GM12801 (cell line): ENCODE data around the gene NFATC2.

Experiments
- CTCF ChIP-seq: IDR thresholded peaks from one replicate; pipeline ENCODE4 v1.5.1; 2011; ENCODE audit warnings: control low read depth; ENCODE audit not compliant: insufficient read length; ENCODE audit errors: extremely low read depth

Gene NFATC2

GRCh38 chr20:51503376-51503775 lies 39.1 kb downstream of the NFATC2 start:
- TF ChIP-seq CTCF: no peak

- no peak for TF ChIP-seq CTCF
These were observed 41.6 kb downstream of the NFATC2 start for GRCh38 chr20:51500936-51501335.

- no peak for TF ChIP-seq CTCF
These were observed 42.2 kb downstream of the NFATC2 start for GRCh38 chr20:51500311-51500710.

GRCh38 chr20:51498765-51499540 lies 43.6 kb downstream of the NFATC2 start:
- no peak for TF ChIP-seq CTCF

GRCh38 chr20:51497542-51498467 lies 44.7 kb downstream of the NFATC2 start:
- TF ChIP-seq CTCF: no peak

GRCh38 chr20:51496964-51497363 lies 45.6 kb downstream of the NFATC2 start:
- no peak for TF ChIP-seq CTCF

GRCh38 chr20:51495921-51496545 lies 46.5 kb downstream of the NFATC2 start:
- TF ChIP-seq CTCF: no peak
